Uterus (tissue), 2 donors: ENCODE measurements around the gene MSH3.

Source experiments
- CTCF ChIP-seq, 4 experiments: fragments of 200-600 bp in 2 of 4; fragments of 450-650 bp in 2 of 4; sonication (generic) in 2 of 4; IDR thresholded peaks; one replicate each; pipeline ENCODE4 v1.5.1; 2016 to 2019; ENCODE audit warnings: antibody characterized with exemption in 4 of 4, mild to moderate bottlenecking in 2 of 4, moderate library complexity in 1 of 4
- POLR2A ChIP-seq, 2 donors: fragments of 450-650 bp; IDR thresholded peaks; one replicate each; pipeline ENCODE4 v1.6.1; 2016; ENCODE audit warnings: antibody characterized with exemption in 2 of 2, mild to moderate bottlenecking in 1 of 2, moderate library complexity in 1 of 2

- TF ChIP-seq CTCF (IDR thresholded peaks at IDR 0.05): no peak
- no peak for TF ChIP-seq POLR2A (IDR thresholded peaks at IDR 0.05)
These were observed 136.2 kb downstream of the MSH3 start for GRCh38 chr5:80790698-80791097.
